SKM-1 (cell line): ENCODE results near the gene INSR.
"Not testable (repeated sequence)": the region's sequence is repeated elsewhere in the genome, so short reads cannot be mapped to it uniquely, and the experiment has no call there.

Experiments
- DNase-seq: peaks from one replicate; lab custom pipeline; 2025; ENCODE audit not compliant: unreplicated experiment; lab: John Stamatoyannopoulos, UW

INSR gene

GRCh38 chr19:7147119-7147675 lies 147.0 kb downstream of the INSR start:
- DNase-seq, result not testable (repeated sequence)

- not testable (repeated sequence) for DNase-seq
These were observed 148.1 kb downstream of the INSR start for GRCh38 chr19:7146086-7146485.

GRCh38 chr19:7145494-7145893 lies 148.7 kb downstream of the INSR start:
- DNase-seq, result no peak

GRCh38 chr19:7142771-7143170 lies 151.4 kb downstream of the INSR start:
- DNase-seq, result no peak

GRCh38 chr19:7140137-7140536 lies 154.1 kb downstream of the INSR start:
- no peak for DNase-seq

GRCh38 chr19:7139095-7139494 lies 155.1 kb downstream of the INSR start:
- no peak for DNase-seq

- DNase-seq, result no peak
These were observed 155.8 kb downstream of the INSR start for GRCh38 chr19:7138402-7138801.

- no peak for DNase-seq
These were observed 157.1 kb downstream of the INSR start for GRCh38 chr19:7137120-7137519.

- no peak for DNase-seq
These were observed 162.2 kb downstream of the INSR start for GRCh38 chr19:7132054-7132453.

GRCh38 chr19:7130043-7130442 lies 164.2 kb downstream of the INSR start:
- DNase-seq, result no peak

- DNase-seq, result no peak
These were observed 168.1 kb downstream of the INSR start for GRCh38 chr19:7126132-7126531.

GRCh38 chr19:7125221-7125620 lies 169.0 kb downstream of the INSR start:
- DNase-seq, result no peak

- DNase-seq, result no peak
These were observed 169.4 kb downstream of the INSR start for GRCh38 chr19:7124782-7125181.

- no peak for DNase-seq
These were observed 171.5 kb downstream of the INSR start for GRCh38 chr19:7122701-7123100.

- DNase-seq, result no peak
These were observed 173.7 kb downstream of the INSR start for GRCh38 chr19:7120499-7120898.

GRCh38 chr19:7119582-7119981 lies 174.6 kb downstream of the INSR start:
- DNase-seq, result no peak

- no peak for DNase-seq
These were observed 177.0 kb downstream of the INSR start for GRCh38 chr19:7117248-7117647.

- no peak for DNase-seq
These were observed 178.5 kb downstream of the INSR start for GRCh38 chr19:7115721-7116120.

GRCh38 chr19:7113233-7113632 lies 181.0 kb downstream of the INSR start:
- DNase-seq, result no peak

- no peak for DNase-seq
These were observed 181.5 kb downstream of the INSR start for GRCh38 chr19:7112675-7113074.

- no peak for DNase-seq
These were observed 184.4 kb downstream of the INSR start for GRCh38 chr19:7109678-7110289.

GRCh38 chr19:7106711-7107657 lies 187.2 kb downstream of the INSR start:
- no peak for DNase-seq
